HL-60/S4 treated with retinoic acid at 250 ng/mL for 4 days and 3 days (cell line): Measurements from ENCODE around the gene LIPA.

Experiments
- in situ Hi-C: fragments of 300-500 bp; cut with MboI; formaldehyde crosslinking; loops from 2 replicates; pipeline ENCODE4 v1.7.0; 2022; ENCODE audit warnings: low sequenced_read_pairs

The LIPA gene

DNA sequence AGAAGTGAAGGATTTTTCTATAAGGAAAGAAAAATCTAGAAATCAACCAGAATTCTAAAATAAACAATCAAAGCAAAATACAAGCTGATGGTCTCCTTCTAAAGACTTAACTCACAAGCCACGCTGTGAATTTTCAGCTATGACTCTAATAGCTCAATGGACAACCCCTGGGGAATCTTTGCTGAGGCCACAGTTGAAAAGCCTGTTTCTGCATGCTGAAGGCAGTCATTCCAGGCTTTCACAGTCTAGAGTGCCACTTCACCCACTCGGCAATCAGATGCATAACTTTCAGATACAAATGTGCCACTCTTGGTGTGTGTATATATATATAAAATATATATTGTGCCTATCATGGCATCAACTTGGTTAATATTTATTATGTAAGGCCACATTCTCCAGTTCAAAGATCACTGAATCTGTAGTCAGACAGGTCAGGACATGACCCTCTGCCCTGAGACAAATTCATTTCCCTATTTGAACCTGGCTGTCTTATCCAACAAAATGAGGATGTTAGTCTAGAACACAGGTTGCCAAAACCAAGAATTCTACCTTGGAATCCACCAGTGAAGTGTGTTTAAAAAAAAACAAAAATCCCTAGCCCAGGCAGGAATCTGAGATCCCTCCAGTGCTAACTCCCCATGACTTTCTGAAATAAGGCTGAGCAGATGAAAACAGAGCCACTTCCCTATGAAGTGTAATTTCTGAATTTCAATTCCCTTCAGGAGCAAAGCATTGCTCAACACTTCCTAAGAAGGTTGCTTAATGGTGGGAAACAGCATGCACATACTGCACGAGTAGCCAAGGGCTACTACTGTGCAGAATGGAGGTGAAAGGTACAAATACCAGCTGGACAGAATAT is 9.9 kb downstream of the LIPA start:
- in situ Hi-C loops = no loop called here

DNA sequence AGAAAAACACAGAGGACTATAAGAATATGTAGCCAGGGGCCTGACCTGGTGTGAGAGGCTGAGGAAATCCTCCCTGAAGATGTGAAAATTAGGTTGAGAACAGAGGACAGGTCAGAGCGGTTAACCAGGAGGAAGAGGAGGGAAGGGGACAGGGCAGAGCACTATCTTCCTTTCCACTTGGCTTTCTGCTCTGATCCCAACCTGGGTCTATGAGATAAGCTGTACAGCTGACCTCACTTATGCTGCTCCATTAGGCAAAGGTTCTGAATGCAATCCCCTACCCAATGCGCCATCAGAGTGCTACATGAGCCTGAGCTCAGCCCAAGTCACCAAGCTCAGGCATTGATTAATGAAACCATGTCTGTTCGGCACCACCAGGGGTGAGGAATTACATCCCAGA is 10.5 kb downstream of the LIPA start:
- in situ Hi-C loops = no loop called here

DNA sequence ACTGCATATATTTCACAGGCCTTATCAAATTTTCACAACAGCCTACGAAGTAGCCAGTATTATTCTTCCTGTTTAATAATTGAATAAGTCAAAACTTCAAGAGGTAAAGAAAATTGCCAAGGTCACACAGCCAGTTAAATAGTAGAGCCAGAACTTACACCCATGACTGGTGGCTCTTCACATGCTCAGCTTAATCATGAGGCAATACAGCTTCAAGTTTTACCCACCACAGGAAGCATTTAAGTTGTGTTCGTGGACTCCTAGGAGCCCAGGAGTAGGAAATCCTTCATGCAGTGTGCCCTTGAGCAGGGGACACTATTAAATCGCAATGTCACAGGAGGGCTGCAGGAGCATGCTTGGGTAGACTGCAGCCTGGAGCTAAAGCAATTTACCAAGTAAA is 11.1 kb downstream of the LIPA start:
- in situ Hi-C loops = no loop called here

DNA sequence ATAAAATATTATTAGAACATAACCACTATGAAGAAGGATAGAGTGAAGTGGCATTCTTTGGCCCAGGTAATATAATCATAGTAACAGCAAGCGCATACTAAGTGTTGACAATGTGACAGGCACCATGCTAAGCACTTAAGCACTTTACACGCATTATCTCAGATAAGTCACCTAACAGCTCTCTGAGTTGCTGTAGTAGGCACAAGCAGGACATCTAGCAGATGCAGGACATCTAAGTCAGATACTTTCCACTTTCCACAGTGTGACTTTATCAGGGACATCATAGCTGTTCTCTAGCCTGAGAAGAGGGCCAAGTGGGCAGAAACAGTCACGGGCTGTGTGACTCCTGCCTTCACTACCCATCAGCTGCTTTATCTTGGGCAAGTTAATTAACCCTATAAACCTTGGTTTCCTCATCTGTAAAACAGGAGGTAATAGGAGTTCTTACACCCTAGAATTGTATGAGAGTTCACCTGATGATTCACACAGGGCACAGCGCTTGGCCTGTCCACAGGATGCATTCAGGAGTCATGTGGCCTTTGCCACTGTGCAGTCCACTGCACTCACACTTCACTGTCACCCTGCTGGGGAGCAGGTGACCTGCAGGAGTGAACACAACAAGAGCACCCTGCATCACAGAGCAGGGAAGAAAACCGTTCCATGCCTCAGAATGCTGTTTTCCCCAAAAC is 12.5 kb downstream of the LIPA start:
- in situ Hi-C loops = no loop called here

DNA sequence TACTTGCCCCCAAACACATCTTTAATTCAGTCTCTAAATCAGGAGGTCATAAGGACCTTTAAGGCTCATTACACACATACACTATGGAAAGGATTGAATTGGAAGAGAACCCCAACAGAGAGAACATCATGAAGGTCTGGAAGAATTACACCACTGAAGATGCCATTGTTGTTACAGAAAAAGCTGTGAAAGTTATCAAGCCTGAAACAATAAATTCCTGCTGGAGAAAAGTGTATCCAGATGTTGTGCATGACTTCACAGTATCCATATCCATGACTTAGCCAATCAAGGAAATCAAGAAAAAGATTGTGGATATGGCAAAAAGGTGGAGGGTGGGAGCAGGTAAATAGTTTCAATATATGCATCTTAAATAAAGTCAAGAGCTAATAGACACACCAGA is 13.7 kb downstream of the LIPA start:
- in situ Hi-C loops = no loop called here

DNA sequence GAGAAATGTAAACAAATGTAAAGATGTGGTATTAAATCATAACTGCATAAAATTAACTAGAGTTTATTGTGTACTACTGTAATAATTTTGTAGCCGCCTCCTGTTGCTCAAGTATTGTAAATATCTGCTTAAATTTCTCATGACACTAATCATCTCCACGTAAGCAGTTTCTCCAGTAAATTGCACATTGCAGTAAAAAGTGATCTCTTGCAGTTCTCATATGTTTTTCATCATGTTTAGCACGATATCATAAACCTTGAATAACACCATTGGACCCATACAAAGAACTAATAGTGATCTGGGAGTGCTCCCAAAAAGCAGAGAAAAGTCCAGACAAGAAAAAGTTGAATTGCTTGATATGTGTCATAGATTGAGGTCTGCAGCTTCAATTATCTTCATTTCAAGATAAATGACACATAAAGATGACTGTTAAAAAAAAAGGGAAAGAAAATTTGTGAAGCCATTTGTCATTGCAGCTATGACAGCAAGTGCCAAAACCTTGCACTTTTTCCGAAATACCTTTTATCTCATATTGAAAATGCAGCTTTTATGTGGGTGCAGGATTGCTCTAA is 15.3 kb downstream of the LIPA start:
- in situ Hi-C loops = no loop called here

DNA sequence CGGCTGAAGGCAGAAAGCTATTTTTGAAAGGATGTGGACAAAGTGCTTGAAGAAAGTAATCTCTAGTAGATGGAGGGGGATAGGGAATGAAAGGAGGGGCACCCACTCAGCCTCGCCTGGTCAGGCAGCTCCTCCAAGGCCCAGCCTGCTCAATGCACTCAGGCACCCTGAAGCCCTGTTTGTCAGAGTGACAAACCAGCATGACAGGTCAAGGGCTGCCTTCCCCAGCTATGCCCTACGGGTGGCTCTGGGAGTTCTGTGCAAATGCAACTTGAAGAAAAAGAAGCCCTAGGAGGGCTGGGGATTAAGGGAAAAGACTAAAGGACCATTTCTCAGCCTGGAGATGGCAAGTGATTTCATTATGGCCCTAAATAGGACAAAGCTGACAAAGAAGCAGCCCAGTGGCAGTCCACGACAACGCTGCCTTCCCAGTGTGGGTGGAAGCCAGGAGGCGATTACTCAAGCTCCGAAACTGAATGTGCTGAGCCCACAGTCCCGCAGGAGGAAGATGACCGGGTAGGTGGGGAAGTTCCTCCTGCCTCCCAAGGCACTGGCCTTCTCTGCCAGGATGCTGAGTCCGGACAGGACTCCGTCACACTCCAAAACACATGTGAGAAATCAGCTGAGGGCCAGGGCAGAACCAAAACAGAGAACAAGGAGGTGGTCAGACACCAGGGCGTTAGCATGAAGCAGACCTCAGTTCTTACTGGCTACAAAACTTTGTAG is 16.3 kb downstream of the LIPA start:
- in situ Hi-C loops = no loop called here

DNA sequence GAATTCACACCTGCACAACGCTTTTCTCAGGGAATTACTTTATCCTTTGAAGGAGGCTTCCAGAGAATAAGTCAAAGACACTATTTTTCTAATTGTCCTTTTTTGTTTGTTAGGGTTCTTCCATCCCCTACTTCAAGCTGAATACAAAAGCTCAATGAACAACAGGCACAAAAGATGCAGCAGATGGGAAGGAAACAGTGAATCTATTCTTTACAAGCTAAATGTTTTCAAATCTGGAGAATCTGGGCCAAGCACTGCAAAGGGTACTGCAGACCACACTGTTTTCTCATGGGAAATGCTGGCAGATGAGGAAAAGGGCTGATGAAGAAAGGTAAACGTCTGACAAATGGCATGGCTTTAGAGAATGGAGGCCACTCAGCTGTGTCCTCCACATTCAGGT is 18.5 kb downstream of the LIPA start:
- in situ Hi-C loops = no loop called here

DNA sequence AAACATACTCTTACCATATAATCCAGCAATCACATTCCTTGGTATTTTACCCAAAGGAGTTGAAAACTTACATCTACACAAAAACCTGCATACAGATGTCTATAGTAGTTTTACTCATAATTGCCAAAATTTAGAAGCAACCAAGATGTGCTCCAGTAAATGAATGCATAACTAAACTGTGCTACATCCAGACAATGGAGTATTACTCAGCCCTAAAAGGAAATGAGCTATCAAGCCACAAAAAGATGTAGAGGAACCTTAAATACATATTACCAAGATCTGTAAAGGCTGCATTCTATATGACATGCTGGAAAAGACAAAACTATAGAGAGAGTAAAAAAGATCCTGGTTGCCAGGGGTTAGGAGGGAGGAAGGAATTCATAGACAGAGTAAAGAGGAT is 22.6 kb downstream of the LIPA start:
- in situ Hi-C loops = no loop called here

DNA sequence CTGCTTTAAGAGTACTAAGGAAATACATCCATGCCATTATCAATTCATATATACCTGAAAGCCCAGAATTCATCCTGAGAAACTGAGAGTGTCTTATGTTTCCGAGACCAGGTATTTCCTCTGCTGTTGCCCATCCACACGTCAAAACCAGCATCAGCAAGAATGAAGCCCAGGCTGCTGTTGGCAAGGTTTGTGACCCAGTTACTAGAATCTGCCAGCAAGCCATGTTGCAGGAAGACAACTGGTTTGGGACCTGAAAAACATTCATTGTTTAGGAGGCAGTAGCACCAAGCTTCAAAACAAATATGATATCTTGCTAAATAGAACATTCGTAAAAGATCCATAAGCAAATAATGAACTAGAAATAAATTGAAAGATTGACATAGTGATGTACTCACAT is 23.4 kb downstream of the LIPA start:
- in situ Hi-C loops = no loop called here

DNA sequence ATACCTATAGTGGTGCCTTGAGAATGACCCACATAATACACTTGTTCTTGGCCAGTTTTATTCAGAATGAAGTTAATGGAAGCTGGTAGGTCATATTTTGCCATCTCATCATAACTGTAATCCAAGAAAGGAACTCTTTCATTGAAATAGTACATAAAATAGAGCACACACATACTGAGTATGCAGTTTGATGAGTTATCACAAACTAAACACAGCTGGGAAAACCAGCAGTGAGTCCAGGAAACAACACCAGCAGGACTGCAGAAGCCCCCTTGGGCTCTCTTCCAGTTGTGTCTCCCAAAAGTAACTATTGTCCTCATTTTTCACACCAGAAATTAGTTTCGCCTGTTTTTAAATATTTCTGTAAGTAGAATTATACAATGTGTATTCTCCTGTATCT is 24.7 kb downstream of the LIPA start:
- in situ Hi-C loops = no loop called here

DNA sequence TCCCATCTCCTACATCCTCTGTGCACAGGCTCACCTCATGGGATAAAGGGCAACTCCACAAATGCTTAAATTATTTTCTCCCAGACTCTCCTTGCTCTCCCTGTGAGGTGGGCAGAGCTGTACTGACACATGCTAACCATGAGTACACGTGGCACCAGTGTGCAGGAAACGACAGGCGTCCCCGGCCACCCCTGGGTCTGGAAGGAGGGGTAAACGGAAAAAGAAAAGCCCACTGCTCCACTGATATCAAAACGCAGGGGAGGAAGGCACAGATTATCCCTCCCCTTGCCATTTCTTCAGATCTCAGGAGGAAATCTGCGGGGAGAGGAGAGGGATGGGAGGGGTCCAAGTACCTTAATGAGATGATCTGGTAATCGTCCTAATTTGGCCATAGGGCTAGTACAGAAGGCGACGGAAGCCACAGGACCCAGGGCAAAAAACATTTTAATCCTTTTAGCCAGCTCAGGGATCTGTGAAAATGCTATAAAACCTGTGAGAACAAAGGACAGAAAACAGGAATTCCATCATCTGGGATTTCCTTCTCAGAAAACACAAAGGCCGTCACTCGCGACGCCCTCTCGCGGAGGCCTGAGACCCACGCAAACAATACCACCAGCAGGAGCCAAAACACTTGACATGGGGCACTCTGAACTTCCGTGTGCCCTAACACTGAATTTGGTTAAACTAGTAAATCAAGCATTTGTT is 26.7 kb downstream of the LIPA start:
- in situ Hi-C loops = loop anchor here (25.0 kb wide), 1 partner anchor 288 kb away; no protein-coding TSS in a partner anchor

DNA sequence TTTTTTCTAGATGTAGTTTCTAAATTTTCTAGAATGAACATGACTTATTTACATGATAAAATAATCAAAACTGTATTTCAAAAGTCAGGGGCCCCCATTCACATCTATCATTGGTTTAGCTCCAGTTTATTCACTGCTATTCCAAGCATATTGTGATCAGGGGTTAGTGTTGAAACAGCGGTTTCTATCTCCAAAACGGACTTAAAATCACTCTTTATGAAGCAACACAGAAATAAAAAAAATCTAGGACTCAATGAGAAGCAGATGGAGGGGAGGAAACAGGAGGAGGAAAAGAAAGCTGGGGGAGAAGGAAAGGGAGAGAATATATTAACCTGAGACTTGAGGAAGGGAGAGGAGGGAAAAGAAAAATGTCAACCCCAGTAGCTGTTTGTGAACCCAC is 29.7 kb downstream of the LIPA start:
- in situ Hi-C loops = loop anchor here (25.0 kb wide), 1 partner anchor 285 kb away; no protein-coding TSS in a partner anchor

DNA sequence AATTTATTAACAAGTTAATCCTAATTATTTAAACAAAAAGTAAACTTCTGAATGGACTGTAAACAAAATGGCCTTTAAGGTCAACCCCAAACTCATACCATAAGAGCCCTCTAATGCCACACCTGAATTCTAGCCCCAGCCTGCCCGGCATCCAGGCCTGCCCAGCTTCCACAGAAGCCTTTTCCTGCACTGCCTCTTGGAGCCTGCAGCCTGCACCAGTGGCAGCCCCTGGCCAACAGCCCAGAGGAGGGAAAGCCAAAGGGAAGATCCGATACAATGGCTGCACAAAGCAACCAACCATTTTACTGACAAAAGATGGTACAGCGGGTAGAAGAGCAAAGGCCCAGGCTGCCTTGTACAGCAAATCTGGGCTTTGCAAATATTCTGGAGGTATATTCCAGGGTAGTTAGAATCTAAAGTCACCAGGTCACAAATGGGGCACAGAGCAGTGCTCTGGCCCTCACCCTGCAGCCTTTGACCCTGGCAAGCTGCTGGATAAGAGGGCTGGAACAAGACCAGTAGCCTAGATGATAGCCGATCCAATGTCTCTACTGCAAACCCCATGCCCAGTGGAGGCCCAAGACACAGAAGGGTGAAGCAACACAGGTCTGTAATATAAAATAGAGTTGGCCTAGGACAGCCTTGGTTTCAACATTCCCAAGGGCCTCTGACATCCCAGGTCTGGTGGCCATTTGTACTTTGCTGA is 31.9 kb downstream of the LIPA start:
- in situ Hi-C loops = loop anchor here (10.0 to 25.0 kb wide), 2 partner anchors 185 to 282 kb away; no protein-coding TSS in a partner anchor

DNA sequence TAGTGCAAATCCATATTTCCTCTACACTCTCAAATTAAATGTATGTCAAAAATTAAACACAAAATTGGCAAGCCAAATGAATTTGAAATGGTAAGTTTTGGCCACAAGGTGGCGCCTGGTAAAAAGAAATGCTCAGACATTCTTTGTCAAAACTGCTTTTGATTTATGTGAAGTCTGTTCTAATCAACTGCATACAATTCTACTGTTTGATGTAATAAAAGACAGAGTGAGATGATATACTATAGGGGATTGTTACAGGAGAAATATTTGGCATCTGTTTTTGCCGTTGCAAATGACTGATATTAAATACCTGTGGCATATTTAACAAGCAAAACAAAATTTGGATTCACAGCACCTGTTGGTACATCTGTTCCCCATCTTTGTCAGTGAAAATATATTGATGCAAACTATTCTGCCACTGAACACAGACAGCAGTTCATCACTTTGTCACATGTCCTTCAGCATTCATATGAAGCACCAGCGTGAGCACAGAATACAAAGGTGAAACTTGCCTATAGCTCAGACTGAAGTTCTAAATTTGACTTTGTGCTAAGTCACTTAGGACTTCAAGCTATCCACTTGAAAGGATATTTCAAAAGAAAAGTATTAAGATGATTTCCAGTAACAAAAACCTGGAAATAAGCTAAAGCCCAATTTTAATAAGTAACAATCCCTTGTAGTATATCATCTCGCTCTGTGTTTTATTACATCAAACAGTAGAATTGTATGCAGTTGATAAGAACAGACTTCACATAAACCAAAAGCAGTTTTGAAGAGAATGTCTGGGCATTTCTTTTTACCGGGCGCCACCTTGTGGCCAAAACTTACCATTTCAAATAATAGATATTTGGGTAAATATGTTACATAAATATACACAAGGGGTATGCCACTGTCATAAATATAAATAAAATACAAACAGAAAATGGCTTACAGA is 34.3 kb downstream of the LIPA start:
- in situ Hi-C loops = loop anchor here (10.0 to 25.0 kb wide), 2 partner anchors 183 to 280 kb away; no protein-coding TSS in a partner anchor

DNA sequence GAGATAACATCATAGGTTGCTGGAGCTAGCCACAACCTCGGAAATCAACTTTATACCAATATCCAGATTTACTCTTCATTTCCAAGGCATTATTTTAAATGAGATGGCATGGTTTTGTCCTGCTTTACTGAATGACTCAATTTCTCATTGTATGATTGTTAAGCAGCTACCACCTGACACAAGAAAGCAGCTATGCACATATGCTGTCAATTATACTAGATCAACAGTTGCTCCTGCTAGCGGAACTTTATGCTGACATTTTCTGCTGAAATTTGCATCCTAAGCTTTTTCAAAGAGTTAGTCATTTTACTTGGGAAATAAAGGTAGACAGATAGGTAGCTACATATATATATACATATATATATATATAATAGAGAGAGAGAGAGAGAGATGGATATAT is 35.5 kb downstream of the LIPA start:
- in situ Hi-C loops = loop anchor here (10.0 to 25.0 kb wide), 2 partner anchors 181 to 279 kb away; no protein-coding TSS in a partner anchor

DNA sequence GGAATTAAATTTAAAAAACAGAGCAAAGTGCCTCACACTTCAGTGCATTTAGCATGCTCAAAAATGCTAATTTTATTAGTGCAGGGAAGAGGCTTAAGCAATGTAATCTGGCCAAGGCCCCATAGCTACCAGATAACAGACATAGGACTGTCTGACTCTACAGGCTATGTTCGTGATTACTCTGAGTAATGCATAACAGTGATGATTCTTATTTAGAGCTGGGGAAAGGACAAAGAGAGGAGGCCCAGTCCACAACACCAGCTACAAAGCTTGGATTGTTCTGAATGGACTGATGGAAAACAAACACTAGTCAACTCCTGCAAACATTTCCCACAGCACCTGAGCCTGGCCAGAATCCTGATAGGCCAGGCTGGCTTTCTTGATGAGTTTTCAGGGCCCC is 36.1 kb downstream of the LIPA start:
- in situ Hi-C loops = loop anchor here (10.0 to 25.0 kb wide), 2 partner anchors 181 to 278 kb away; no protein-coding TSS in a partner anchor

DNA sequence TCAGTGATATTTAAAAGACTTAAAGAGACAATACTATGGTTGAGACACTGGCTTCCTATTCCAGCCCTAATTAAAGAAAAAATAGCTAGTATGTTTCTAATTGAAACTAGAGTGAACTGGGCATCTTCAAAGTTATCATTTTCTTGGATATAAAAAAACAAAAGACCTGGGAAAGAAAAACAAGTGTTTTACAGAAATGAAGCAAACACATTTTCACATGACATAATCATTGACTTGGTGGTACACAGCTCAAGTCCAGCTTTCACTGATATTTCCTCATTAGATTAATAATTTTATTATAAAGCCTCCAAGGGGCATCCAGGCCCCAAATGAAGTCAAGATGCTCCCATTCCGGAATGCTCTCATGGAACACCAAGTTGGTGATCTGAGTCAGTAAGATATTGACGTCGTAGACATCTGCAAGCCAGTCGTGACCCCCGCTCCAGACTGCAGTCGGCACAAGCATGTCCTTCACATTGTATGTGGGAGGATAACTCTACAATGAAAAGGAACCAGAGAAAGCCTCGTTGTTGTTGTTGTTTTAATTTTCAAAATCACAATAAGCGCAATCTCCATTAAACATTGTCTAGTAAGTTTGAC is 36.9 kb downstream of the LIPA start:
- in situ Hi-C loops = loop anchor here (10.0 to 25.0 kb wide), 2 partner anchors 180 to 277 kb away; no protein-coding TSS in a partner anchor
